A549 (cell line): ENCODE data around the gene PLIN4.

Source experiments
- CEBPB ChIP-seq, 2 experiments: fragments of >200 bp in 1 of 2; sonication (Bioruptor Twin) in 1 of 2; formaldehyde crosslinking in 1 of 2; IDR thresholded peaks; 2 replicates each; pipeline ENCODE4 v1.6.1; 2012 to 2016
- CHD2 ChIP-seq: fragments of 150-350 bp; IDR thresholded peaks from 2 replicates; pipeline ENCODE4 v1.6.1; 2014; ENCODE audit warnings: low read length; ENCODE audit not compliant: partially characterized antibody
- CTCF ChIP-seq: fragments of >200 bp; sonication (Bioruptor Twin); formaldehyde crosslinking; IDR thresholded peaks from 3 replicates; pipeline ENCODE4 v1.5.1; 2016
- E2F6 ChIP-seq: IDR thresholded peaks from 2 replicates; pipeline ENCODE4 v1.6.1; 2012; ENCODE audit warnings: low read depth, borderline replicate concordance
- ELK1 ChIP-seq: fragments of 150-350 bp; IDR thresholded peaks from 2 replicates; pipeline ENCODE4 v1.6.1; 2014; ENCODE audit warnings: low read depth, mild to moderate bottlenecking, low read length
- EP300 ChIP-seq, 2 experiments: fragments of >200 bp; sonication (Bioruptor Twin); formaldehyde crosslinking; IDR thresholded peaks; 2 replicates in 1 of 2; 3 replicates in 1 of 2; pipeline ENCODE4 v1.6.1; 2016 to 2017
- KDM1A ChIP-seq: fragments of 200-600 bp; sonication (generic); IDR thresholded peaks from 2 replicates; pipeline ENCODE4 v1.6.1; 2016; ENCODE audit warnings: low read depth, mild to moderate bottlenecking
- MAFK ChIP-seq: fragments of 450-650 bp; IDR thresholded peaks from 2 replicates; pipeline ENCODE4 v1.6.1; 2014; ENCODE audit not compliant: partially characterized antibody
- MAX ChIP-seq: IDR thresholded peaks from 2 replicates; pipeline ENCODE4 v1.6.1; 2012
- POLR2A ChIP-seq: IDR thresholded peaks from 2 replicates; pipeline ENCODE4 v1.6.1; 2012; ENCODE audit warnings: mild to moderate bottlenecking, low read length
- RARB ChIP-seq: fragments of 250-450 bp; sonication (Bioruptor Pico); IDR thresholded peaks from 2 replicates; pipeline ENCODE4 v1.8.0; 2021; ENCODE audit warnings: mild to moderate bottlenecking, moderate library complexity
- REST ChIP-seq: fragments of 200-600 bp; sonication (generic); IDR thresholded peaks from 2 replicates; pipeline ENCODE4 v1.6.1; 2016; ENCODE audit warnings: antibody characterized with exemption, mild to moderate bottlenecking, moderate library complexity
- RFX5 ChIP-seq: fragments of 450-650 bp; IDR thresholded peaks from 2 replicates; pipeline ENCODE4 v1.7.1; 2014; ENCODE audit warnings: antibody characterized with exemption, mild to moderate bottlenecking, moderate library complexity

DNA sequence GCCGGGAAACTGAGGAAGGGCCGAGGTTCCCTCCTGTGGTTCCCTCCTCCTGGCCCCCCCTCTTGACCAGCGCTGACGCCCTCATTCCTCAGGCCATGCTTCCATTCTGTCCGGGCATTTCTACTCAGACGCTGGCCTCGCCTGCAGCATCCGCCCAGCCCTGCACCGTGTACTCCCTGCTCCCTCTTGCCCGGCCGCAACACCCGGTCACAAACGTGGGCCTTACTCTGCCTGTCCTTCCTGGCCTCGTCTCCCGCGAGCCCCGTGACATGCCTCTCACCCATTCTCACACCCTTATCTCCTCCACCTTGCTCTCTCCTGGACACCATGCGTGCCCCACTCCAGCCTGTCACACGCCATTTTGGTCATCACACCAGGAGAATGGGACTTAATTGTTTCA lies 34.9 kb downstream of the PLIN4 start:
- TF ChIP-seq CTCF (no peak), RARB (CRISPR knock-in tag) (no peak), EP300 (IDR thresholded peaks at IDR 0.05) (no peak), POLR2A (no peak), REST (no peak), CHD2 (no peak), E2F6 (no peak), KDM1A (no peak), MAX (no peak), ELK1 (no peak), MAFK (no peak), CEBPB (IDR thresholded peaks at IDR 0.05) (no peak), RFX5 (no peak)
